KMS-11 (cell line): Measurements from ENCODE around the gene RTCA.

ENCODE experiments used
- H2AFZ ChIP-seq: fragments of 200-600 bp; sonication (generic); 2 replicates; pipeline ENCODE4 v1.6.1; 2016; ENCODE audit warnings: antibody characterized with exemption, mixed run types, low read depth
- H3K27ac ChIP-seq: fragments of 200-600 bp; sonication (generic); 2 replicates; pipeline ENCODE4 v1.6.1; 2016; ENCODE audit warnings: mild to moderate bottlenecking, mixed run types
- H3K27me3 ChIP-seq: fragments of 200-600 bp; sonication (generic); 2 replicates; pipeline ENCODE4 v1.6.1; 2017; ENCODE audit warnings: mild to moderate bottlenecking, low read depth, mixed run types, moderate library complexity; ENCODE audit not compliant: insufficient read depth
- H3K36me3 ChIP-seq: fragments of 200-600 bp; sonication (generic); 2 replicates; pipeline ENCODE4 v1.6.1; 2017; ENCODE audit warnings: mild to moderate bottlenecking, mixed run types; ENCODE audit not compliant: insufficient read depth
- H3K4me1 ChIP-seq: fragments of 200-600 bp; sonication (generic); 2 replicates; pipeline ENCODE4 v1.6.1; 2016; ENCODE audit warnings: mild to moderate bottlenecking, low read depth, mixed run types; ENCODE audit not compliant: poor library complexity, severe bottlenecking
- H3K4me2 ChIP-seq: fragments of 200-600 bp; sonication (generic); 2 replicates; pipeline ENCODE4 v1.7.0; 2016; ENCODE audit warnings: mild to moderate bottlenecking, mixed run types
- H3K4me3 ChIP-seq: fragments of 200-600 bp; sonication (generic); IDR thresholded peaks from 2 replicates; pipeline ENCODE4 v1.6.1; 2017; ENCODE audit warnings: low read depth, low read length, mixed read lengths; ENCODE audit not compliant: insufficient read depth
- H3K79me2 ChIP-seq: fragments of 200-600 bp; sonication (generic); 2 replicates; pipeline ENCODE4 v1.6.1; 2016; ENCODE audit warnings: low read depth, mixed run types; ENCODE audit not compliant: insufficient read depth
- H3K9ac ChIP-seq: fragments of 200-600 bp; sonication (generic); 2 replicates; pipeline ENCODE4 v1.6.1; 2016; ENCODE audit warnings: mild to moderate bottlenecking, mixed run types
- H4K20me1 ChIP-seq: fragments of 200-600 bp; sonication (generic); 2 replicates; pipeline ENCODE4 v1.6.1; 2016; ENCODE audit warnings: mild to moderate bottlenecking, mixed run types; ENCODE audit not compliant: insufficient read depth
- TF ChIP-seq, protein P1 (sequence below): fragments of 200-600 bp; sonication (generic); conservative IDR thresholded peaks from 2 replicates; pipeline ENCODE4 v1.6.1; 2017; ENCODE audit warnings: low read depth, mild to moderate bottlenecking, antibody characterized with exemption, low read length, moderate library complexity, mixed read lengths

RTCA gene

DNA sequence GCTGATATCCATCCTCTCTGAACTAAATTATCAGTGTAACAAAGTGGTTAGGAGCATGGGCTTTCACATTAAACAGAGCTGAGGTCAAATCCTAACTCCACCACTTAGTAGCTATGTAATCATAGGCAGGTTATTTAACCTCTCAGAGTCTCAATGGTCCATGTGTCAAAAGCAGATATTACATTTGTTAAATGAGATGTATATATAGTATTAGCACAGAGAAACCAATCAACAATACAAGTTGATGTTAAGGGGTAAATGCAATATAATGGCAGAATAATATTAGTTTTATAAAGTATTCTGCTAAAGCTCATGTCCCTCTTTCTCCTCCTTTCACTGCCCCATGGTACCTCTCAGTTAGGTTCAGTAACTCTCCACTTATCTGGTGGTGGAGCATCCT lies 43.6 kb upstream of the RTCA start:
- Histone ChIP-seq H3K4me3 (no peak overlapping the region), H3K36me3 (no peaks in the 10 kb centered on the region), H4K20me1 (no peaks in the 10 kb centered on the region), H3K27me3 (no peaks in the 10 kb centered on the region), H3K4me2 (no peak overlapping the region), H3K4me1 (no peaks in the 10 kb centered on the region), H3K27ac (no peak overlapping the region), H2AFZ (no peak overlapping the region), H3K9ac (no peak overlapping the region), H3K79me2 (no peaks in the 10 kb centered on the region)
- TF ChIP-seq, protein P1, sequence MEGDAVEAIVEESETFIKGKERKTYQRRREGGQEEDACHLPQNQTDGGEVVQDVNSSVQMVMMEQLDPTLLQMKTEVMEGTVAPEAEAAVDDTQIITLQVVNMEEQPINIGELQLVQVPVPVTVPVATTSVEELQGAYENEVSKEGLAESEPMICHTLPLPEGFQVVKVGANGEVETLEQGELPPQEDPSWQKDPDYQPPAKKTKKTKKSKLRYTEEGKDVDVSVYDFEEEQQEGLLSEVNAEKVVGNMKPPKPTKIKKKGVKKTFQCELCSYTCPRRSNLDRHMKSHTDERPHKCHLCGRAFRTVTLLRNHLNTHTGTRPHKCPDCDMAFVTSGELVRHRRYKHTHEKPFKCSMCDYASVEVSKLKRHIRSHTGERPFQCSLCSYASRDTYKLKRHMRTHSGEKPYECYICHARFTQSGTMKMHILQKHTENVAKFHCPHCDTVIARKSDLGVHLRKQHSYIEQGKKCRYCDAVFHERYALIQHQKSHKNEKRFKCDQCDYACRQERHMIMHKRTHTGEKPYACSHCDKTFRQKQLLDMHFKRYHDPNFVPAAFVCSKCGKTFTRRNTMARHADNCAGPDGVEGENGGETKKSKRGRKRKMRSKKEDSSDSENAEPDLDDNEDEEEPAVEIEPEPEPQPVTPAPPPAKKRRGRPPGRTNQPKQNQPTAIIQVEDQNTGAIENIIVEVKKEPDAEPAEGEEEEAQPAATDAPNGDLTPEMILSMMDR, result no peak

DNA sequence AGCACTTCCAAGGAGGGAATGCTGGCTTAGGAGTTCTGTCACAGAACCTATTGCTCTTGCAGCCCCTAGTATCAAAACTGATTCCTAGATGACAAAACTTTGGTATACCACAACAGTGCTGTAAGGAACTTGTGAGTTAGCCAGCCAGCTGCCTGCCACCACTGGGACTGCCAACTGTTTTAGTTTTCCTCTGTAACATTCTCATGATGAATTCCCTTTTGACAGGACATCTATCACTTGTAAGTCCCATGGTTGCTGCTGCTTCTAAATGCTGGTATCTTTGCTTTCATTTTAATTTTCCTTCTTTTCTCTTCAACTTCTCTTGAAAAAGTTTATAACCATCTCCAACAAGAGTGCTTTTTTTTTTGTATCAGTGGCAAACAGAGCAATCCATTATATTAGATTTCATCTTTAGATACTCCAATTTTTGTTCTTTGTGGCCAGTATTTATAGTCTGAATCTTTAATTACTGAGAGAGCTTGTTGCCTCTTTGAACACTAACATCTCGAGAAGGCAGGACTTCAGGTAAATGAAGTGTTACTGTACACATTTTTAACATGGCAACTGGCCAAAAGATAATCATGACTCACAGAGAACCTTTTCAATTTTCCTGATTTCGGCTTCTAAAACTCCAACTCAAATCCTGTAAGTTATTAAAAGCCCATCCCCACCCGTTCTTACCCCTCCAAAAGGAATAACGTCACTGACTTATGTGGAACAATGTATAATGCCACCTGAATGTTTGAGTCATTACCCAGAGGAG lies 36.2 kb upstream of the RTCA start:
- TF ChIP-seq, protein P1, result no peak
- no peak overlapping the region for H2AFZ ChIP-seq
- no peak overlapping the region for H3K9ac ChIP-seq
- no peaks in the 10 kb centered on the region for H3K36me3 ChIP-seq
- no peak overlapping the region for H3K4me3 ChIP-seq
- H3K4me2 ChIP-seq, result no peak overlapping the region
- H4K20me1 ChIP-seq, result no peaks in the 10 kb centered on the region
- no peak overlapping the region for H3K27ac ChIP-seq
- no peaks in the 10 kb centered on the region for H3K27me3 ChIP-seq
- H3K4me1 ChIP-seq, result no peaks in the 10 kb centered on the region
- no peaks in the 10 kb centered on the region for H3K79me2 ChIP-seq

DNA sequence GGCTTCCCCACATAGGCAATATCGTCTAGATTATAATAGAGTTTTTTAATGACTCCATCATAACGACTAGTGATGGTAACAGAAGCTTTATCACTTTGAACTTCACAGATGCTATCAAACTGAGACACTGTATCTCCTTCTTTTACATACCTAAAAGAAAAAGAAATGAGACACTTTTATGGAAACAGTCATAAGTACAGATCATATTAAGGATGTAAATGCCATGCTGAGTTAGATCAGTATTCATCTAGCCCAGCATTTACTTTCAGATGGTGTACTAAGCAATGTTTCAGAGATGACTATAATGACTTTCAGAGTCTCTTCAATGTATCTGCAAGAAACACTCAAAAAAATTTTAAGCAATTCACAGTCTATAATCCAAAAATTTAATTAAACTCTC lies 35.3 kb upstream of the RTCA start:
- TF ChIP-seq, protein P1, result no peak
- Histone ChIP-seq H3K9ac (no peak overlapping the region), H3K36me3 (no peaks in the 10 kb centered on the region), H3K79me2 (no peaks in the 10 kb centered on the region), H4K20me1 (no peaks in the 10 kb centered on the region), H3K27me3 (no peaks in the 10 kb centered on the region), H3K4me1 (no peaks in the 10 kb centered on the region), H2AFZ (no peak overlapping the region), H3K4me2 (no peak overlapping the region), H3K4me3 (no peak overlapping the region), H3K27ac (no peak overlapping the region)

DNA sequence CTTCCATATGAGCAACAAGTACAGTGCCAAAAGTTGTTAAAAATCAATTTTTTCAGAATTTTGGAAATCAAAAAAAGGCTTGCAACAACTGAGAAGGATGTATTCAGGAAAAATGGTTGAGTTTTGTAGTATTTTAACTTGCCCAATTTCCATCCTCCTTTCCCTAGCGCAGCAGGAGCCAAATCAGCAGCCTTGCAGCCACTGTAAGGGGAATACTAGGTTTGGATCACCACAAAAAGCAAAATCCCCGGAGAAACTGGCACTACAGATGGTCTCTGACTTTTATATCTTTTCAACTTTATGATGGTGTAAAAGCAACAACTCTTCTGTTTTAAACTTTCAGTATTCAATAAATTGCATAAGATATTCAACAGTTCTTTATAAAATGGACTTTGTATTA lies 34.3 kb upstream of the RTCA start:
- H3K79me2 ChIP-seq, result no peaks in the 10 kb centered on the region
- H3K27me3 ChIP-seq, result no peaks in the 10 kb centered on the region
- no peaks in the 10 kb centered on the region for H3K36me3 ChIP-seq
- H3K27ac ChIP-seq, result no peak overlapping the region
- no peaks in the 10 kb centered on the region for H3K4me1 ChIP-seq
- TF ChIP-seq, protein P1, result no peak
- H4K20me1 ChIP-seq, result no peaks in the 10 kb centered on the region
- H3K4me3 ChIP-seq, result no peak overlapping the region
- no peak overlapping the region for H3K9ac ChIP-seq
- H3K4me2 ChIP-seq, result no peak overlapping the region
- H2AFZ ChIP-seq, result no peak overlapping the region
